Inflammatory macrophage treated with lipopolysaccharide for 1 hour (primary cell): Measurements from ENCODE around the gene C22orf31.
A peak's percentile ranks its signal among the peaks of the same experiment; 100 is the strongest.

Source experiments
- DNase-seq, 2 donors: peaks; one replicate each; pipeline ENCODE4 v3.0.0-alpha.2; 2020 to 2022

Gene C22orf31

DNA sequence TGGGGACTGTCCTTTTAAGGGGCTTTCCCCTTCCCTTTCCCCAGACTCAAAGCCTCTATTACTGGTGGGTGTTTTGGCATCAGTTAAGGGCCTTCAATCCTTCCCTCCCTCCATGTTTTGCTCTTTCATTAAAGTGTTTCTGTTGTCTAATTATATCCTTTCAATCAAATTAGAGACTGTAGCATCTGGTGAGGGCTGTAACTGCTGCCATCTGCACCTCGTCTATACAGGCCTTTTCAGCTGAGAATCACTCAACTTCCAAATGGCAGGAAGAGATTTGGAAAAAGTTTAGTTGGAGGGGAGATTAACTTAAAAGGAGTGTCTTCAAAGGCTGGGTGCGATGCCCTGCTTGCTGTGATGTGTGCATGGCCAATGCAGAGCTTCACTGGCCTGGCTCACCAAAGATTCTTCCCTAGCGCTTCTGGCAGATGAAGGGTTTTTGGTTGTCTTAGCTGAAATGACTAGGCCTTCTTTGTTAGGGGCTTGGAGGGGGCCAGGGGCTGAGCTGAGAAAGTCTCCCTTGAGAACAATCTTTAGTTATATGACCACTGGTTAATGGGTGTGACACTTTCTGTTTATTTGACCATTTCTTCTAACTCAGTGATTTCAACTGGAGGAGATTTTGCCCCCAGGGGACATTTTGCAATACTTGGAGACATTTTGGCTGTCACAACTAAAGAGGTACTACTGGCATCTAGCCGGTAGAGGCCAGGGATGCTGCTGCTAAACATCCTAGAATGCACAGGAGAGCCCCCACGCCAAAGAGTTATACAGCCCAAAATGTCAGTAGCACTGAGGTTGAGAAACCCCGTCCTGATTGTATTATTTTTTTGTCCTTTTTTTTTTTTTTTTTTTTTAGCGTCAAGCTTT lies 18.7 kb upstream of the C22orf31 start:
- DNase-seq = no peak

DNA sequence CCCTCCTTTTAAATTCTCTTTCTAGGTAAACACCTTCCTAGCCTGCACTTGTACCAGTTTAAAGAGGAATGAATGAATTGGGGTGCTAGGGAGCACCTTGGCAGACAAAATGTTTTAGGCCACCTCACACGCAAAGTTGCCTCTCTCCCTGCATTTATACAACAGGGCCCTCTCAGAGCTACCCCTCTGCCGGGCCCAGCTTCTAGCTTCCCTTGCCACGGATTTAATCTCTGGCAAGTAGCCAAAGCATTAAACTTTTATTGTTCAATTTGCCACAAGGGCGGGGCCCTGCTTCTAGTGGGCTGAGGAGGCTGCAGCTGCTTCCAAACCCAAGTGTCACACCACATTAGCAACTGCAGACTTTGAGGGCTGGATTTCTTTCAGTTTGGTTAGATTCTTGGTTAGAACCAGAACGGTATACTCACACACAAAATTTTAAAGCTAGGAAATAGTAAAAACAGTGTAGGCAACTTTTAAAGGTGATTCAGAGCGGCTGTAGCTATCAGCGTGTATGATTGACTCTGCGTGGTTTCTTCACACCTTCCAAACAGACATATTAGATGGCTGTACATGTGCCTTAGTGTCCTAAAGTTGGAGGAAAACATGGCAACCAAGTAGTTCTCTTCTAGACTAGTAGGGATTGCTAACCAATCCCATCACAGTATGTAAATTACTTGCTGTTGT lies 17.7 kb upstream of the C22orf31 start:
- no peak for DNase-seq

GRCh38 chr22:29078869-29079207 lies 17.2 kb upstream of the C22orf31 start:
- DNase-seq = no peak

- no peak for DNase-seq
These were observed 16.6 kb upstream of the C22orf31 start for GRCh38 chr22:29078036-29078868.

DNA sequence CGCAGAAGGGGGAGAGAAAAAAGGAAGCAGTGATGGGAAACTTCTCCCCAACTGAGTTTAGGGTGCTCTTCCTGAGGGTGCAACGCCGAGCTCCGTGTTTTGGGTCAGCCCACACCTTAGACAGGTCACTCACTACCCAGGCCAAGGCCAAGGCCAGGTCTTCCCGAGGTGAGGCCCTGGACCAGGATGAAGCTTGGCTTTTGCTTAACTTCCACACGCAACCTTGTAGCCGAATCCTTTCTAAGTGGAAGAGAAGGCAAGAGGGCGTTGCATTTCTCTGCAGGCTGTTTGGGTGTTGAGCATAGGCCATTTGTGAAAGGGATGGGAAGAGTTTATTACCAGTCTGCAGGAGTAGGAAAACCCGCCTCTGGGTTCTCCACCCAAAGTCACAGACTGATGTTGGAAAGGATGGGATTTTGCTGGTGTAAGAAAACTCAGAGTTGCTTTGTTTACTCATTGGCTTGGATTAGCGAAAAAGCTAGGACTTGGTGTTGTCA lies 12.7 kb upstream of the C22orf31 start:
- no peak for DNase-seq

GRCh38 chr22:29073618-29074275 lies 12.1 kb upstream of the C22orf31 start:
- DNase-seq = peak; percentile 11 to 34

DNA sequence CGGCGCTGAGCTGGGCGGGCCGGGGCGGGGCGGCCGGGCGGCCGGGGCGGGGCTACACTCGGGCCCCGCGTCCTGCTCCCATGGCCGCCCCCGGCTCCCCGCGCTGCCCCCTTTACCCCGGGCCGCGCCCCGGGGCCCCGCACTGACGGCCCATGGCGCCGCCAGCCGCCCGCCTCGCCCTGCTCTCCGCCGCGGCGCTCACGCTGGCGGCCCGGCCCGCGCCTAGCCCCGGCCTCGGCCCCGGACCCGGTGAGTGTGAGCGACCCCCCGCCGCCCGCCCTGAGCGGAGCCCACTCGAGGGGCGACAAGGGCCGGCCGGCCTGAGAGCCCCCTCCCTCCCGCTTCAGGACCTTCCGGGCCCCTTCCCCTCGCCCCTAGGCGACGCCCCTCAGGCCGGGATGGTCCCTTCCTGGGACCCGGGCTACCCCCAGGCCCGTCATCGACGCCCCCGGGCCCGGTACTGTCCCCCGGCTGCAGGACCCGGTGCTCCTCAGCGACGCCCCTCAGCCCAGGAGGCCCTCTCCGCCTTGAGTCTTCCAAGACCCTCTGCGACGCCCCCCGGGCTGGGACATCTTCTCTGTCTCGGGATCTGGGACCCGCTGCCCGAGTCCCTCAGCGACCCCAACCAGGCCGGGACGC lies 11.5 kb upstream of the C22orf31 start, which contains the start of gene KREMEN1:
Gene KREMEN1, plus strand, starts transcription at position 57 of the 639 bp plus-strand sequence. Its CDS starts 96 bp downstream, at position 153.
- DNase-seq = no peak

DNA sequence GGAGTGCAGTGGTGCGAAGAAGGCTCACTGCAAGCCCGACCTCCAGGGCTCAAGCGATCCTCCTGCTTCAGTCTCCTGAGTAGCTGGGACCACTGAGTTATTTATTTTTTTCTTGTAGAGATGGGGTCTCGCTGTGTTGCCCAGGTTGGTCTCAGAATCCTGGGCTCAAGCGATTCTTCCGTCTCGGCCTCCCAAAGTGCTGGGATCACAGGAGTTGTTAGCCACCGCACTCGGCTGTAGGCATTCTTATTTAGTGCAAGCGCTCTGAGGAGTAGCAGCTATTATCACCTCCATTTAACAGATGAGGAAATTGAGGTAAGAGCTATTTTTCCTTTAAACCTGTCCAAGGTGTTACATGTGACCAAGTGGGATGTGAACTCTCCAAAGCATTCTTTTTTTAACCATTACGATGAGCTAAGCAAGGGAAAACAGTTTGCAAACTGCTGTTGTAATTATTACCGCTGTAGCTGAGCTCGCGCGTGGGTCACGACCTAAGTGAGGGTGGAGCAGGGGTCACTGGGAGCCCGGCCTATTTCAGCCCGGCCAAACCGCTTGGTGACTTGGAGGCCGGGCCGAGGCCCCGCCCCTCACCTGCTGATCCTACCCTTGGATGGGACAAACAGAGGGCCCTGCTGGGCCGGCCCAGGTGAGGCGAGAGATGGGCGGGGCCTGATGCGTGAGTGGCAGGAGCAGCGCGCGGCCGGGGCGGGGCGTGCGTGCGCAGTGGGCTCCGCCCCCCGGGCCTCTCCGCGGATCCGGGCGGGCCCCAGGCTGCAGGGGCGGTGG lies 10.8 kb upstream of the C22orf31 start:
- DNase-seq = peak; percentile 62 to 79

DNA sequence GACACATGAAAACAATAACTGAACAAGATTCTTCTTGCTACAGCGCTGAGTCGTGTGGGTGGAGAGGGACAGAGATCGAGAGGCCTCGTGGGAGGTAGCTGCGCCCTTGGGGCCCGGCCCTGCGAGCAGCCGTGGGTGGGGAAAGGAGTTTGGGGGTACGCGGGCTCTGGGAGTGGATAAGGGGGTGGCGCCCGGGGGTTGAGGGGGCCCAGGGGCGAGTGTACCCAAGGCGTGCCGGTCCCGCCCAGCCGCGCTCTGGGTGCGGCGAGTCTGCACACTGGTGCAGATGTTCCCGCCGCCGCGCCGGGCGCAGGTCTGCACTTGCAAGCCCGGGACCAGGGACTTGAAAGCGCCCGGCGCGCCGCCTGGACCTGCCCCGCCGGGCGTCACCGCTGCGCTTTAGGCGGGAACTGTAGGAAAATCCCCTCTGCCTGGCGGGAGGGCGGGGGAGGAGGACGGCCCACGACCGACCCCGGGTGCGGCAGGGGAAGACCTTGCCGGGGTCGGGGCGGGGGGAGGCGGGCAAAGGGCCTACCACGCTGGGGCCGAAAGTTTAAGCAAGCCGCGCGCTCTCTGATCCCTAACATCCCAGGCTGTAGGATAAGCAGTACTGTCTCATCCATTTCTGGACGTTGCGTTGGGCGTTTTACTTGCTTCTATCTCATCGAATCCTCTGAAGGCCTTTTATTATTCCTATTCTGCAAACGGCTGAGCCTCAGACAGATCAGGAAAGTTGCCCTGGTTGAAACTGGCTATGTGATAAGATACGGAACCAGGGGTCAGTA lies 9.8 kb upstream of the C22orf31 start:
- DNase-seq = peak; percentile 27 to 53

DNA sequence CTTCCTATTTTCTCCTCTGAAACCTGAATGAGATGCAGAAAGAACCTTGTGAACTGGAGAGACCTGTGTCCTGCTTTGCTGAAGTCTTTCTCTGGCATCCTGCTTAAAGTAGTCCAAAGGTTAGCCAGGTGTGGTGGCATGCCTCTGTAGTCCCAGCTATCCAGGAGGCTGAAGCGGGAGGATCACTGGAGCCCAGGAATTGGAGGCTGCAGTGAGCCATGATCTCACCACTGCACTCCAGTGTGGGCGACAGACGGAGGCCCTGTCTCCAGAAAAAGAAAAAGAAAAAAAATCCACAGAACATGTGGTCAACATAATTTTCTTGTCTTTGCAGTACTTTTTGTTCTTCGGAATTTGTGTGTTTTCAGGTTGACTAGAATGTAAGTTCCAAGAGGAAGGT lies 8.9 kb upstream of the C22orf31 start:
- DNase-seq = no peak

DNA sequence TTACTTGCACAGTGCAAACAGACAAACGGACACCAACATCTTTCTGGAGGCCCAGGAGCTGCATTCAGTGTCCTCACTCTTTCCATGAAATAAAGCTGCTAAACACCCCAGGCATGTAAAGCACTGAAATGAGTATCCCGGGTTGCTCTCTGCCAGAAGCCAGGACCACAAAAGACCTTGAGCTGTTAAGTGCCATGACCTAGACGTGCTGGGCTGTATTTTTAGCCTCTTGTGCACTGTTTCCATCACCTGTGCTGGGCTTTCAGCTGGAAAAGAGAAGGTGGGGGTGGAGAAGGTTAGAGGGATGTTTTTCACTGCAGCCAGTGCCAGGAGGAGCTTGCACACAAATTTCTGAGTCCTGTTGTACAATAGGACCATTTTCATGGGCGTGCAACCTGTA lies 7.8 kb upstream of the C22orf31 start:
- no peak for DNase-seq

DNA sequence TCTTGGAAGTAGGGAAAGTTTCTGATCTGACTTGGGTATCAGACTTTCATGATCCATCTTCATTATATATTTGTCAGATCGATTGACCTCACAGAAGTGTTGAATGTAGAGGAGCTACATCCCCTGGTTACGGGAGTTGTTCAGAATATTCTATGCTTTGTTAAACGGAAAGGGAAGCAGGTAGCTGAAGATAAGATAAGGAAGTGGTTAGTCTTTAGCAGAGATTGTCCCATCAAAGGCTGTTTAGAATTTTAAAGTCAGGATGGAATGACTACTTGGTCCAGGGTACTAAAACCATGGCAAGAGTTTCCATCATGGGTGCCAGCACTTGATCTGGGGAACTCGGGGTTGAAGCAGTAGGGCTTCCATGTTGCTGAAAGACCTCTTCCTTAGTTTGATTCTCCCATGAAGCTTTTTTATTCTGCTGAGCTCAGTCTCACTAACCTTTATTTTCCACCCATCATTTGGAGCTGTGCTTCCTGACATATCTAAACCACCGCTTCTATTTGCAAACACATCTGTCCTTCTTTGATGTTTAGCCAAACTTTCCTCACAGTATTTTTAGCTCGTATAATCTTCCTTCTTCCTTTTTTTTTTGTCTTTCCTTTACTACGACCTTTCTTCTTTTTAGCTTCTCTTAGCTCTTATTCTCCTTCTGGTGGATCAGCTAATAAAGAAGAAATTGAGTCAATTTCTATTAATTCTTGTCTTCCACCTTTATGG lies 4.0 kb upstream of the C22orf31 start:
- DNase-seq = no peak

- DNase-seq = no peak
These were observed 723 bp upstream of the C22orf31 start for GRCh38 chr22:29062286-29062821.

DNA sequence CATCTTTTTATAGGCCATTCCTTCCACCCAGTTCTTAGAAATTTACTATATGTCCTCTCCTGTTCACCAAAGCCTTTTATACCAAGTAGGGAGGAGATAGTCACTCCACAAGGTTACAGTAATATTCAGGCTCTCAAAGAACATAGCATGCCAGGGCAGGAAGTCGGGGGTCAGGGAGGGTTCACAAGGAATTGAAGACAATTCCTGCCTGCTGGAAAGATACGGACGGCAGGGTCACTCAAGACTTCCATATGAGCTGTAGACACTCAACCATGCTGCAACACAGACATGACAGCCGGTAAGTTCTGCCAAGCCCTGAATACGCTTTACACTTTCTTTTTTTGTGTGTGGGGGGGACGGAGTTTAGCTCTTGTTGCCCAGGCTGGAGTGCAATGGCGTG lies 700 bp downstream of the C22orf31 start:
- no peak for DNase-seq

DNA sequence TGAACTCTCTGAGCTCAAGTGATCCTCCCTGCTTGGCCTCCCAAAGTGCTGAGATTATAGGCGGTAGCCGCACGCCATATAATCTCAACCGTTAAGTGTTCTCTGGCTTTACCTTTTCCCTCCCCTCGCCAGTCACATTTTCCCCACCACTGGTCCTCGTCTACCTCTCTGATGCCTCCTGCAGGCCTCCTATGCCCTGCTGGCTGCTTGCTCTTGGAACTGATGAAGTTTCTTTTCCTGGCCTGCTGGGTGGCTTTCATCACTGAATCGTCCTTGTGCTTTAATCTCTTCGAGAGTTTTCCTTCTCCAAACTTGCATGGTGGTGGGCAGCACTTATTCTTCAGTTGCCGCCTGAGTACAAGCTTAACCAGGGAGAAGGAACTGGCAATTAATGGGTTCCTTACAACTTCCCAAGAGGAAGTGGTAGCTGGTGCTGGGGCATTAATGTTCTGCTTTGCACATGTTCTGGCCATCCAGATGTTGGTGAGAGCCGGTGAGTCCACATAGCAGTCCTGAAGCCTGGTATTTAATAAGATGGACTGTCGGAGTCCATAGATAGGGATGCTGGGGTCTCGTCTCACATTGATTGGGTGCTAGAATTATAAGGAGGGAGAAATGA lies 1.3 kb downstream of the C22orf31 start:
- DNase-seq = peak in 1 of 2 donors; percentile 17

- DNase-seq = no peak
These were observed 5.2 kb downstream of the C22orf31 start for GRCh38 chr22:29056472-29056871.

DNA sequence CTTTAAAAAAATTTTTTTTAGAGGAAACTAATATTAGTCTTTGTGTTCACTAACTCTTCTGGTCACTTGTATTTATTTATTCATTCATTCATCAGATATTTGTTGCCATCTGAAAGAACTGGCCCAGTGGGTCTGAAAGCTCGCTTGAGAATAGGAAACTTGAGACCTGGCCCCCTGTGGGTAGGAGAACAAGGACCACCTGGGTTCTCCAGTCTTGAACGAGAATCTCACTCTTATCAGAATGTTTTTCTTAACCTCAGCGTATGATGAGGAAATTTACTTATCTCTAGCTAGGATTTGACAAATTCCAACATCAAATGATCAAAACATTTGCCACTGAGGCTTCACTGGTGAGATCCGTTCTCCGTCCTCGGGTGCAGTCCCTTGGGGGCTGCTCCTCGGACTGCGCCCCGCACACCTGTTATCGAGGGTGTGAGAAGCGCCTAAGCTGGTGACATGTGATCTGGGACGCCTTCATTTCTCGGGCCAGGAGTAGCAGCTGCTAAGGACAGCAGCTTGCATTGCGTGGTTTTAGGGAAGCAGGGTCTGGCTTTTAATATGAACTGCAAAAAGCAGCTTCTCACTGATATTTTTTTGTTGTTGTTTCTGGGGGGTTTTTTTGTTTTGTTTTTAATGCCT lies 6.3 kb downstream of the C22orf31 start:
- DNase-seq = no peak

DNA sequence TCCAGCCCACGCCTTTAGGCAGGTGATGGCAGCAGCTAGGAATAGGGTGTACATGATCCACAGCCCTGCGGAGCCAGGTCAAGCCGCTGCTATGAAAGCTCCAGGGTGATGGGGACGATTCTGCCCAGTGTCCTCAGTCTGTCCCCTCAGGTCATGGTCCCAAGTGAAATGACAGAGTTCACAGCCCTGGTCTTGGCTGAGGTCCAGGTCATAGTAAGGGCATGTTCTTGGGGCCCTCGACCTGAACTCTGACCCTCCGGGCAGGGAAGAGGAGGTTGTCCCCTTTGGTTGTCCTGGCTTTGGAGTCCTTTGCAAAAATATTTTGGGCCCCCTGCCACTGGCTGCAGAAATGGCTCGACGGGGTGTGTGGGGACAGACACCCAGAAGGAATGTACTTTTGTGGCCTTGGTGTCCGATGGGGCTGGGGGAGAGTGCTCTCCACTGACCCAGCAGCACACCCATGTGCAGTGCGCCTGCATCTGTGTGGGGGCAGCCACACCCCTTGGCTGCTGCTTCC lies 7.3 kb downstream of the C22orf31 start:
- DNase-seq = no peak
